NCI-H226 (cell line): ENCODE results near the gene PRPF39.
A peak's percentile ranks its signal among the peaks of the same experiment; 100 is the strongest.

Source experiments
- DNase-seq: peaks from one replicate; pipeline ENCODE4 v3.0.0-alpha.2; 2015

Gene PRPF39

GRCh38 chr14:45082420-45082819 lies 1.5 kb upstream of the PRPF39 start:
- DNase-seq = no peak

DNA sequence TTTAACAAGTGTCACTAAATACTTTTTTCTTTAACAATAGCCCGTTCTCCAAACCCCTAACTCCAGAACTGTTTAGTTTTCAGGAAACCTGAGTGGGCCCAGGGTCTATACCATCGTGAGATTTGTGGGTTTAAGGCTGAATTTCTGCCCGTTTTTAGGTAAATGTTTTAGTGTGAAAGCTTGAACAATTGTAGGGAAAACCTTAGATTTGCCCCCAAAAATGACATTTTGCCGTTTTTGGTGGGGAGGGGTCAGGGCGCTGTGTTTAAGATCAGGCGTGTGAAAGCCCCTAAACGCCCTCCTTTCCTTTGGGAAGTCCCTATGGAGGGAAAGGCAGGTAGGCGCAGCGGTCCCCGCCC lies 320 bp upstream of the PRPF39 start:
- DNase-seq = no peak

DNA sequence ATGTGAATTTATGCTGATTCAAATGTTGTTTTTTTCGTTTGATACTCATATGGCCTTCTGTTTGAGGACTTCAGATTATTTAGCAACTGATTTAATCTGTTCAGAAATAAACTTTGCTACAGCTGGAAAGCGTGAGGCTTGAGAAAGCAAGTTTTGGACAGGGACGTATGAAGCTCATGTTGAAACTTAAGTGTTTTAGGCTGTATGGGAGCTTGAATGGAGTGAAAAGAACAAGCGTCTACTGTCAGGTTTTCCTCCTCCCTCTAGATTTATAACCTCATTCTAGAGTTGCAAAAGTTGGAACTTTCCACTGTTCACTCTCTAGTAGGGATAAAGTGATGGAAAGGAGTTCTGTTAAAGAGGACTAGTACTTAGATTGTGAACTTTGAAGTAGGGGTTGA lies 1.0 kb downstream of the PRPF39 start:
- DNase-seq = no peak

DNA sequence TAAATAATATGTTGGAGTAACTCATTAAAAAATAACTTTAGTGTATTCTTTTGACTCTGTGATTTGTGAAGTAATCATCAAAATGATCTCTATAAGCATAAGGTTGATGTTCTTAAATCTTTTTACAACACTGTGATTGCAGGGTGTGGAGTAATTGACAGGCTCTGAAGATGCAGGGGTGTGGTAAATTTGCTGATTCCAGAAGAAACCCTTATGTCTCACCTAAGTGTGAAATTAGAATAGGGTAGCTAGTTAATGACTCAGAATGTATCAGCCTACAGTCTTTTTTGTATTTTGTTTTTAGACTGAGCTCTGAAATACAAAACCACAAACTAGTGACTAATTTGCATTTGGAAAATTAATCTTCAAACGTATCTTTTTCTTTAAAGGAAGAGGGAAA lies 5.9 kb downstream of the PRPF39 start:
- peak; percentile 23 for DNase-seq

DNA sequence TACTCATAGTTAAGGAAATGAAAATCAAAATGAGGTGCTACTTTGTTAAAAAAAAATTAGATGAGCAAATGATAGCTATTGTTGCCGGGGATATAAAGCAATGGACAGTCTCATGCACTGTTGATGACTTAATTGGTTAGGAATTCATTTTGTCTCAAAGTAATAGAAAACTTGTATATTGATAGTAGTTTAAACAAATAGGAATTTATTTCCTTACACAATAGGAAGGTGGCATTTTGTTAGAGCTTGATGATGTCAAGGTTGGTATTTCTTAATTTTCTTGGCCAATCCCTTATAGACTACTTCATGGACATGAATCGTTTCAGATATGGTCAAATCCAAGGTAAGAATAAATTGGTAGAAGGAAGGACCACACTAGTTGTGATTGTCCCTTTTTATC lies 7.8 kb downstream of the PRPF39 start:
- no peak for DNase-seq

- no peak for DNase-seq
Observed at GRCh38 chr14:45094275-45094674, 10.4 kb downstream of the PRPF39 start.

DNA sequence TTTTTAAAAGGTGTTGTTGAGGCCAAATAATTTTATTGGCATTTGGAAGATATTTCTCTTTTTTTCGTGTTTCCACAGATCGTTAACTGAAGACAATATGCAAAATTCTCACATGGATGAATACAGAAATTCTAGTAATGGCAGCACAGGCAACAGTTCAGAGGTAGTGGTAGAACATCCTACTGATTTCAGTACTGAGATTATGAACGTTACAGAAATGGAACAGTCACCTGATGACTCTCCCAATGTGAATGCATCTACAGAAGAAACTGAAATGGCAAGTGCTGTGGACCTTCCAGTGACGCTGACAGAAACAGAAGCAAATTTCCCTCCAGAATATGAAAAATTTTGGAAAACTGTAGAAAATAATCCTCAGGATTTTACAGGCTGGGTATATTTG lies 11.2 kb downstream of the PRPF39 start:
- no peak for DNase-seq

DNA sequence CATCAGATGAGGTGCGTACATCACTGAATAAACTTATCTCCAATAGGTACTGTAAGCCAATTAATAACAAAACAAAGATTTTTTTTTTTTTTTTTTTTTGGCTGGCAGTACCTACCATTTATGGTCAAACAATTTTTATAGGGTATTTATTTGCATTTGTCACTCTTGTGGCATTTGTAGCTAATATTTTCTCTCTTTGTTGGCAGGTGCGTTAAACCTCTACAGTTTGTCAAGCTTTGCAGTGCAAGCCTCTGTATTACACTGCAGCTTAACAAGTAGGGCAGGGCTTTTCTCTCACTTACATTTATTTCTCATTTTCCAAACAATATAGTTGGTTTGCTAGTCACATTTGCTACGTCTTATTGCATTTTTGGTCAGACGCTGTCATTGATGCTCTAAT lies 12.3 kb downstream of the PRPF39 start:
- no peak for DNase-seq

- DNase-seq = no peak
Observed at GRCh38 chr14:45103806-45104205, 19.9 kb downstream of the PRPF39 start.

GRCh38 chr14:45104561-45104960 lies 20.6 kb downstream of the PRPF39 start:
- no peak for DNase-seq

DNA sequence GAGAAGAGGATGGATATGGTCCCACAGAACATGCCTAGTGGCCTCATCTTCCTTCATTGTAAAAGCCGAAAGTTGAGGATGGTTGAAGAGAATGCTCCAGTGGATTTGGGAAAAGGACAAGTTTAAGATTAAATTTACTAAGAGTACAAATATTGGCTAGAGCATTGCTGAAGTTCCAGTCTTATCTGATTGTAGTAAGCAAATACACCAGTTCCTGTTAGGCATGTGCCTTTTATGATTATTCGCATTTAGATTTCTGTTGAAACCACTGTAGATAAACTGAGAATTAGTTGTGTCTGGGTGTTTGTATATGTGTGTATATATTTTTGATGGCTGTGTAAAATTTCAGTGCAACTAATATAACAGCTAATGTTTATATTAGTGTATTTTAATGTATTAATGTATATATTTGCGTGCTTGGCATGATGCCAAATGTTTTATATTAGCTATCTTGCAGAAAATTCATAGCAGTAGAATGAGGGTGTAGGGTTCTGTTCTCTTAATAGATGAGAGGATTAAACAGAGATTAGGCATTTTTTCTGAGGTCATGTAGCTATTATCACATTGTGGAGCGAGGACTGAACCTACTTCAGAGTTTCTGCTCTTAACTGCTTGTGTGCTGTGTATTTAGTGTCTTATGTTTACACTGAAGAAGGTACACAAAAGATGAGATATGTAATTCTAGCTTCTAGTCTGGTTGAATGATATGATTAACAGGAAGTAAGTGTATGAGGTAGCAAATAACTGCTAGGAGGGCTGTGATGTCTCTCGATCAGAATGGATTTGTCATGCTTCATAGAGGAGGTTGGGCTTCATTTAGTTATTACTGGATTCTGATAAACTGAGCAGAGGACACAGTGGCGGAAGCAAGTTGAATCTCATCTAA lies 29.2 kb downstream of the PRPF39 start:
- DNase-seq = no peak

GRCh38 chr14:45114327-45114726 lies 30.4 kb downstream of the PRPF39 start:
- no peak for DNase-seq

DNA sequence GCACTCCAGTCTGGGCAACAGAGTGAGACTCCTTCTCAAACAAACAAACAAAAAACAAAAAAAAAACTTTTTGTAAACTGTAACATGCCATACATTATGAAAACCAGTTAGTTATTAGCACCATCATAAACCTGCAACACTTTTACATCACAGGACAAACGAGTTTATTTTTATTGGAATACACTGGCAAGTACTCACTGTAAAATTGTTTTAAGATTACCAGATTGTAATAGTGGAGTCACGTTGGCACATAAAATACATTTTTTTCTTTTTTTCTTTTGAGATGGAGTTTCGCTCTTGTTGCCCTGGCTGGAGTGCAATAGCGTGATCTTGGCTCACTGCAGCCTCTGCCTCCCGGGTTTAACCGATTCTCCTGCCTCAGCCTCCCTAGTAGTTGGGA lies 34.7 kb downstream of the PRPF39 start:
- DNase-seq = no peak

GRCh38 chr14:45120096-45120495 lies 36.2 kb downstream of the PRPF39 start:
- no peak for DNase-seq

DNA sequence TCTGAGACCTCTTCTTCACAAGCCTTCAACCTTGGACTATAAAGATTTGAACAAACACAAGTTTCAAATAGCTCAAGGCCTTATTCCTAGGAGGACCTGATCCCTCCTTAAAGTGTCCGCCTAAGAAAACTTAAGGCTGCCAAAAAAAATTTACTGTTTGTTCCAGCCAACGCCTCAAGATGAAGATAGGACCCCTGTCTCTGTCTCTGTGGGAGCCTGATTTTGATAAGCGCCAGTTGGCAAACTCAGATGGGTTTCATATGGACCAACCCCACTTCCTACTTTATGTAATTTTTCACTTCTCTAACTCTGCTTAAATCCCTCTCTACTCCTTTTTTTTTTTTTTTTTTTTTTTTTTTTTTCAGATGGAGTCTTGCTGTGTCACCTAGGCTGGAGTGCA lies 39.4 kb downstream of the PRPF39 start:
- no peak for DNase-seq

GRCh38 chr14:45125754-45126153 lies 41.8 kb downstream of the PRPF39 start:
- no peak for DNase-seq

DNA sequence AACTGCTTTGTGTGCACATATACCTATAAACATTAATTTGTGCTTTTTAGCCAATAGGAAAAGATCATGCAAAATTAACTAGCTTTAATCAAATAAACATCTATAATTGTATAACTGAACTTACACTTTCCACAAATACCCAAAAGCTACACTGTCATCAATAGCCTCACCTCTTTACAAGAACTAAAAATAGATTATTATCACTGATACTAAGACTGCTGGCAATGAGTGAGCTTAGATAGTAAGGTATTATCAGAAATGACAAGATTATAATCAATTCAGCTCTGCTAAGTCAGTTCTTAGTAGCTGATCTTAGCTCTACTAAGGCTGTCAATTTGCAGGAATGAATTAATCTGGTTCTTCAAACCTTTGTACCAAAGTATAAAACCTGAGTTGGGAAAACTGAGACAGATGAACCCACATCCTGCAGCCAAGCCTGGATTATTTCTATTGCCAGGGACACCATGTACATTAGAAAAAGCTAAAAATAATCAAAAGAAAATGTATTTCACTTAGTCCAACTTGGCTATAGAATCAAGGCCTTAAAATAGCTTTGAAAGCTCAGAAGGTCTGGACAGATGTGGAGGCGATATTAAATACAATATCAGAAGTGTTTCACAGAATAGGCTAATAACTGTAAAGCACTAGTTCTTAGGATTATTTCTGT lies 45.2 kb downstream of the PRPF39 start:
- no peak for DNase-seq

DNA sequence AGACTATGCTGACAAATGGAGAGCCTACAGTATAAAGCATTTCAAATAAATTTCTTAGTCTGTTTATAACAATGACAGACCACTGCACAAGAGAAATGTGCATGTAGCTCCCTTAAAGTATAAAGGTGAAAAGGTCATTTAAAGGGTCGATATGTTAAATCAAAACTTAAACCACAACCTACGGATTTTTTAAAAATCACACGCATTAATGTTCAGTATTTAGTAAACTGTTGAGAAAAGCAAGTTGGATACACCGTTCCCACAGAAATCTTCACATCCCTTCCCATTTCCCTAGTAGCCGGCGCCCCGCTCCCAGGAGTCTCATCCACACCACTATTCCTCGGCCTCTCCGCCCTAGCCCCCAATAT lies 49.8 kb downstream of the PRPF39 start:
- no peak for DNase-seq

GRCh38 chr14:45134051-45134958 lies 50.4 kb downstream of the PRPF39 start, which contains the start of gene FKBP3:
Gene FKBP3 (minus strand): TSS chr14:45134481. CDS start chr14:45134456, 25 bp downstream.
- peak; percentile 98 for DNase-seq

GRCh38 chr14:45135156-45135555 lies 51.2 kb downstream of the PRPF39 start:
- no peak for DNase-seq

DNA sequence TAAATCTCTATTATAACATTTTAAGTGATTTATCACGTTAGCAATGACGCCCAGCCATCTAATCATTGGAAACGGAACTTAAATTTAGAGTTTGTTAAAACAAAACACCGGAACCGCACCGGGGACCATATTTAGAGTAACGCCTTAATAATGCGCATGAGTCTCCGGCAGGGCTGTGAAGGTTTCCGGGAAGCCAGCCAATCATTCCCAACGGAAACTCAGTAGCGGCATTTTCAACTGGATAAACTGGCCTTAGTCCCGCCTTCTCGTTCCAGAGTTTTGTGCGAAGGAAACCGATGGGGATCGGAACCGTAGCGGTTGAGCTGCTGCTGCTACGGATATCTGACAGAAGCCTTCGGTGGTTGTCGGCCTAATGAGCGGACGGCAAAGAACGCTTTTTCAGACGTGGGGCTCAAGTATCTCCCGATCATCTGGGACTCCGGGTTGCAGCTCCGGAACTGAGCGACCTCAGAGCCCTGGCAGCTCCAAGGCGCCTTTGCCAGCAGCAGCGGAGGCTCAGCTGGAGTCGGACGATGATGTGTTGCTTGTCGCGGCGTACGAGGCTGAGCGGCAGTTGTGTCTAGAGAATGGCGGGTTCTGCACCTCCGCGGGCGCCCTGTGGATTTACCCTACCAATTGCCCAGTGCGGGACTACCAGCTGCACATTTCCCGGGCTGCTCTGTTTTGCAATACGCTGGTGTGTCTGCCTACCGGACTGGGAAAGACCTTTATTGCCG lies 51.9 kb downstream of the PRPF39 start, which contains the start of gene FANCM:
Gene FANCM, plus strand, starts transcription at position 272 of the 737 bp plus-strand sequence. Its CDS starts 102 bp downstream, at position 374.
- DNase-seq = peak; percentile 95

DNA sequence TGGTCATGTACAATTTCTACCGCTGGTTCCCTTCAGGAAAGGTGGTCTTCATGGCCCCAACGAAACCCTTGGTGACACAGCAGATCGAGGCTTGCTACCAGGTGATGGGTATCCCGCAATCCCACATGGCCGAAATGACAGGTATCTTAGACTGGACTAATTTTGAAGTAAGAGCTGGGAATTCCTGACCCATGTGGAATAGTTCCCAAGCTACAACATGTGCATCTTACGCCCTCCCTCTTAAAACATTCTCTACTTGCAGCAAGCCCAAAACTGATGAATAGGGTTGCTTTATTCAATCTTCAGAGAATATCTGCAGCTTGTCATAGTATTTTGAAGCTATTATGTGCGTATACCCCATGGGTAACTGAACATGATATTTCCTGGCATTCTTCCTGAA lies 52.5 kb downstream of the PRPF39 start:
- no peak for DNase-seq
